H1 (cell line): ENCODE data around the gene SMS. TPM values are rescaled to one million over a fixed set of nuclear protein-coding genes. Genes with fewer than 3 reads are reported as not detected.

Source experiments
- CTCF ChIA-PET: fragments of 300-600 bp; sonication (Branson Sonifier 250); formaldehyde crosslinking; loops from one replicate; lab custom pipeline; 2021; ENCODE audit not compliant: partially characterized antibody; lab: Charles Lee
- POLR2A ChIA-PET: fragments of 300-600 bp; sonication (Branson Sonifier 250); formaldehyde crosslinking; loops from one replicate; lab custom pipeline; 2021; ENCODE audit warnings: inconsistent platforms; ENCODE audit not compliant: partially characterized antibody; lab: Charles Lee
- DNase-seq, 2 experiments: peaks; one replicate each; pipeline versions ENCODE4 v3.0.0 to v3.0.0-alpha.2; 2010 to 2022; ENCODE audit warnings: low spot score in 2 of 2, low read depth in 1 of 2, mixed read lengths in 1 of 2
- FAIRE-seq: peaks from 2 replicates; lab custom pipeline; 2011; peaks lifted over from hg19 to GRCh38; lab: Jason Lieb, UNC
- H2AFZ ChIP-seq: 2 replicates; pipeline ENCODE4 v1.8.1; 2012; ENCODE audit warnings: low read length, inconsistent platforms
- H2AK5ac ChIP-seq: 2 replicates; pipeline ENCODE4 v1.6.1; 2013; ENCODE audit warnings: low read depth, low read length
- H2BK120ac ChIP-seq: replicated peaks from 2 replicates; pipeline ENCODE3; 2013; ENCODE audit warnings: low read depth, low read length, inconsistent platforms
- H2BK12ac ChIP-seq: 2 replicates; pipeline ENCODE4 v1.6.1; 2013; ENCODE audit warnings: low read depth, low read length
- H2BK15ac ChIP-seq: 2 replicates; pipeline ENCODE4 v1.6.1; 2013; ENCODE audit warnings: low read length
- H2BK20ac ChIP-seq: 2 replicates; pipeline ENCODE4 v1.6.1; 2013; ENCODE audit warnings: low read length
- H2BK5ac ChIP-seq: 2 replicates; pipeline ENCODE4 v1.6.1; 2013; ENCODE audit warnings: low read depth, low read length
- H3K14ac ChIP-seq: 2 replicates; pipeline ENCODE4 v1.6.1; 2013; ENCODE audit warnings: inconsistent platforms; ENCODE audit not compliant: insufficient read length
- H3K18ac ChIP-seq: 2 replicates; pipeline ENCODE4 v1.6.1; 2013; ENCODE audit warnings: low read length; ENCODE audit errors: extremely low read depth
- H3K23ac ChIP-seq: 2 replicates; pipeline ENCODE4 v1.6.1; 2013; ENCODE audit warnings: inconsistent platforms; ENCODE audit not compliant: insufficient read length
- H3K23me2 ChIP-seq: 2 replicates; pipeline ENCODE4 v1.6.1; 2013; ENCODE audit warnings: low read depth, low read length
- H3K27ac ChIP-seq: 2 replicates; pipeline ENCODE4 v1.6.1; 2011; ENCODE audit warnings: low read depth, low read length, inconsistent platforms
- H3K27me3 ChIP-seq, 4 experiments: replicated peaks in 1 of 4; 1 replicate in 1 of 4; 2 replicates in 3 of 4; pipeline versions ENCODE4 v1.6.1 to v1.8.1; 2011 to 2013; ENCODE audit warnings: low read length in 3 of 4, mild to moderate bottlenecking in 3 of 4, inconsistent platforms in 2 of 4, mixed read lengths in 2 of 4, moderate library complexity in 1 of 4; ENCODE audit not compliant: control insufficient read depth in 3 of 4, insufficient read depth in 3 of 4; ENCODE audit errors: extremely low read depth in 1 of 4
- H3K36me3 ChIP-seq, 4 experiments: 2 replicates each; pipeline versions ENCODE4 v1.6.1 to v1.8.1; 2011 to 2013; ENCODE audit warnings: mild to moderate bottlenecking in 4 of 4, low read length in 3 of 4, moderate library complexity in 2 of 4, control low read depth in 1 of 4, inconsistent platforms in 1 of 4; ENCODE audit not compliant: insufficient read depth in 4 of 4, control insufficient read depth in 2 of 4
- H3K4ac ChIP-seq: replicated peaks from 2 replicates; pipeline ENCODE3; 2013; ENCODE audit warnings: low read length, low read depth, mixed read lengths, inconsistent platforms; ENCODE audit not compliant: insufficient read length
- H3K4me1 ChIP-seq, 4 experiments: replicated peaks in 1 of 4; 1 replicate in 1 of 4; 2 replicates in 3 of 4; pipeline versions ENCODE4 v1.6.1 to v1.8.1; 2011 to 2013; ENCODE audit warnings: low read length in 3 of 4, inconsistent platforms in 2 of 4, mixed read lengths in 1 of 4; ENCODE audit not compliant: insufficient read depth in 4 of 4, control insufficient read depth in 3 of 4
- H3K4me2 ChIP-seq, 2 experiments: 2 replicates each; pipeline versions ENCODE4 v1.6.1 to v1.8.1; 2011 to 2013; ENCODE audit warnings: low read depth in 2 of 2, low read length in 2 of 2, control low read depth in 1 of 2, inconsistent platforms in 1 of 2, mild to moderate bottlenecking in 1 of 2; ENCODE audit not compliant: insufficient read depth in 1 of 2
- H3K4me3 ChIP-seq, 4 experiments: fragments of 200-600, 300-600 bp in 1 of 4; sonication (generic), shearing (Covaris generic), sonication (Bioruptor Twin) in 1 of 4; 2 replicates each; pipeline versions ENCODE4 v1.5.1 to v1.8.1; 2011 to 2016; ENCODE audit warnings: low read length in 4 of 4, low read depth in 3 of 4, control low read depth in 2 of 4, inconsistent platforms in 2 of 4, mild to moderate bottlenecking in 2 of 4, mixed read lengths in 1 of 4, moderate library complexity in 1 of 4; ENCODE audit not compliant: insufficient read depth in 2 of 4; ENCODE audit errors: extremely low read depth in 1 of 4
- H3K56ac ChIP-seq: replicated peaks from 2 replicates; pipeline ENCODE3; 2013; ENCODE audit warnings: low read depth, mild to moderate bottlenecking, mixed read lengths, low read length, inconsistent platforms; ENCODE audit not compliant: insufficient read length
- H3K79me1 ChIP-seq: 2 replicates; pipeline ENCODE4 v1.6.1; 2013; ENCODE audit warnings: low read depth, low read length, control low read depth
- H3K79me2 ChIP-seq, 2 experiments: 2 replicates each; pipeline versions ENCODE4 v1.6.1 to v1.8.1; 2012 to 2013; ENCODE audit warnings: low read length in 2 of 2, mild to moderate bottlenecking in 2 of 2, inconsistent platforms in 1 of 2; ENCODE audit not compliant: insufficient read depth in 2 of 2, control insufficient read depth in 1 of 2
- H3K9ac ChIP-seq, 4 experiments: replicated peaks in 1 of 4; 1 replicate in 1 of 4; 2 replicates in 3 of 4; pipeline versions ENCODE4 v1.6.1 to v1.8.1; 2011 to 2013; ENCODE audit warnings: low read depth in 3 of 4, low read length in 3 of 4, control low read depth in 2 of 4, mild to moderate bottlenecking in 2 of 4, moderate library complexity in 2 of 4, inconsistent platforms in 1 of 4; ENCODE audit errors: extremely low read depth in 1 of 4
- H3K9me3 ChIP-seq, 2 experiments: 2 replicates each; pipeline versions ENCODE4 v1.6.1 to v1.8.1; 2012 to 2013; ENCODE audit warnings: mild to moderate bottlenecking in 2 of 2, moderate library complexity in 2 of 2, control low read depth in 1 of 2, inconsistent platforms in 1 of 2, low read depth in 1 of 2, low read length in 1 of 2, mixed read lengths in 1 of 2; ENCODE audit not compliant: insufficient read depth in 2 of 2
- H4K20me1 ChIP-seq, 2 experiments: replicated peaks in 1 of 2; 2 replicates each; pipeline versions ENCODE3 to v1.8.1; 2011 to 2013; ENCODE audit warnings: inconsistent platforms in 2 of 2, low read length in 2 of 2, mild to moderate bottlenecking in 1 of 2; ENCODE audit not compliant: insufficient read depth in 2 of 2, control insufficient read depth in 1 of 2
- H4K5ac ChIP-seq: 2 replicates; pipeline ENCODE4 v1.6.1; 2013; ENCODE audit warnings: low read length, low read depth, mixed read lengths, inconsistent platforms; ENCODE audit not compliant: insufficient read length
- H4K8ac ChIP-seq: 2 replicates; pipeline ENCODE4 v1.8.0; 2013; ENCODE audit warnings: mild to moderate bottlenecking, moderate library complexity, low read length, inconsistent platforms; ENCODE audit not compliant: insufficient read depth; ENCODE audit errors: extremely low read depth
- H4K91ac ChIP-seq: replicated peaks from 2 replicates; pipeline ENCODE3; 2013; ENCODE audit warnings: low read length, mixed read lengths, inconsistent platforms; ENCODE audit not compliant: insufficient read length
- CBX5 ChIP-seq: fragments of 300-800, 300-1000 bp; sonication (generic); IDR thresholded peaks from 2 replicates; pipeline ENCODE4 v1.7.1; 2016; ENCODE audit warnings: antibody characterized with exemption, low read length, low read depth
- HDAC2 ChIP-seq, 2 experiments: fragments of 300-600 bp in 1 of 2; sonication (generic) in 1 of 2; IDR thresholded peaks; 2 replicates each; pipeline ENCODE4 v1.6.1; 2011 to 2012; ENCODE audit warnings: low read depth in 2 of 2, low read length in 2 of 2, mild to moderate bottlenecking in 2 of 2, moderate library complexity in 2 of 2, borderline replicate concordance in 1 of 2, inconsistent platforms in 1 of 2
- HDAC6 ChIP-seq: IDR thresholded peaks from one replicate; pipeline ENCODE4 v1.7.1; 2012; ENCODE audit warnings: low read depth, mild to moderate bottlenecking, inconsistent platforms, low read length, moderate library complexity
- MAFK ChIP-seq: IDR thresholded peaks from 2 replicates; pipeline ENCODE4 v1.6.1; 2012; ENCODE audit warnings: low read depth, mild to moderate bottlenecking, improper control_type of control experiment, low read length
- SIRT6 ChIP-seq: IDR thresholded peaks from one replicate; pipeline ENCODE4 v1.7.1; 2012; ENCODE audit warnings: low read length, inconsistent platforms
- WGBS, 2 experiments: shearing (Covaris generic) in 1 of 2; methylation state at CpG; one replicate each; pipeline versions ENCODE4 v1.1.6 to v1.1.7; 2013 to 2015; ENCODE audit warnings: low lambda C conversion rate in 2 of 2, mixed read lengths in 2 of 2, inconsistent platforms in 1 of 2, low coverage in 1 of 2, missing lambda C conversion rate in 1 of 2; ENCODE audit not compliant: insufficient replicate concordance in 2 of 2, insufficient coverage in 1 of 2, insufficient read length in 1 of 2; ENCODE audit errors: extremely low coverage in 1 of 2, missing lambda C conversion rate in 1 of 2; 5-methylcytosine and 5-hydroxymethylcytosine counted together
- polyA plus RNA-seq, 7 experiments: library from polyadenylated mRNA; depleted of rRNA in 3 of 7; stranded (reverse) in 5 of 7; unstranded in 2 of 7; fragments of >200 nt in 5 of 7; fragments of 200-250 nt in 2 of 7; gene quantifications; 1 replicate in 5 of 7; 2 replicates in 1 of 7; 4 replicates in 1 of 7; pipeline versions ENCODE4 v1.2.1 to v1.2.3, GENCODE V29; 2011 to 2013; ENCODE audit warnings: missing spikeins in 2 of 7, mixed read lengths in 2 of 7
- total RNA-seq: library from RNA; stranded (reverse); fragmentation: NEBNext Ultra II Directional; extraction: Animal tissue kit (Norgen Biotek cat#: 25700); gene quantifications from 2 replicates; pipeline ENCODE4 v1.2.1, GENCODE V29; 2021

The SMS gene
- total and polyA plus RNA-seq, 2 of the 8 experiments (the other 6 are each of a cell fraction or from before 2014, with no cell fraction given): 66.3 to 256 TPM

DNA sequence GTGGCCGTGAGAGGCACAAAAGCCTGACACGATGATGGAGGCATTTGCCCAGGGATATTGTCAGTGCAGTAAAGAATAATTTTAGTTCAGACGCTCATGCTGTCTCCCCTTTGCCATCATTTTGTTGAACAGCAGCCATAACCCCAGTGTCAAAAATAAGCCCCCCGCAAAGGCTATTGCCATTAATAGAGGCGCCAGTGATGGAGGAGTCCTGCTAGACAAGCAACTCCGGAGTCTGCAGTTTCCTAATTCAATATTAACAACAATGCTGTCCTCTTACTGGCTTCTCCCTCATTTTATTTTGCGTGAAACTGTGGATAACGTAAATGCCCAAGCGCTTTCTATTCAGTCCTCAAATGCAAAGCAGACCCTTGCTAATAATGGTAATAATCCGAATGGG is 603 bp upstream of the SMS start:
- no peaks in the 10 kb centered on the region for H3K79me1 ChIP-seq
- H3K9ac ChIP-seq: peak overlapping the region in 2 of 4 experiments; percentile 29 to 55; a peak in 3 of 7 replicates
- peaks cover 5 to 36% of the 10 kb centered on the region in 2 experiments for H3K79me2 ChIP-seq
- H3K4me1 ChIP-seq: peaks cover 0 to 11% (median 8%) of the 10 kb centered on the region in 4 experiments
- H4K5ac ChIP-seq: no peak overlapping the region
- 45% methylated on average over 8 of the region's 10 CpGs; no CpG with 5 or more reads in 1 of the 2 experiments for WGBS, 2 experiments
- no peak overlapping the region for H4K91ac ChIP-seq
- no peak overlapping the region for H3K18ac ChIP-seq
- no peaks in the 10 kb centered on the region for H3K9me3 ChIP-seq
- H3K4me3 ChIP-seq: peak overlapping the region; percentile 51 to 86 (median 56); a peak in 7 of 8 replicates
- H4K20me1 ChIP-seq: peaks cover 0 to 5% of the 10 kb centered on the region in 2 experiments
- TF ChIP-seq HDAC2 (IDR thresholded peaks at IDR 0.05; ENCODE audit: borderline replicate concordance in 1 of 2, low read depth in 2 of 2, low read length in 2 of 2) (no peak), HDAC6 (no peak), MAFK (no peak), CBX5 (no peak), SIRT6 (no peak)
- ChIA-PET CTCF (no interaction called here), POLR2A (interaction anchor here (1.0 kb wide), 1 partner anchor 12 kb away, joined by 4 read pairs; no protein-coding TSS in a partner anchor)
- H3K23me2 ChIP-seq: peaks cover 4% of the 10 kb centered on the region; the same call in 1 of the 2 replicates
- no peak overlapping the region for H2BK5ac ChIP-seq
- no peak overlapping the region for H3K23ac ChIP-seq
- H3K4me2 ChIP-seq: peak overlapping the region; percentile 54 to 64
- DNase-seq (no peak), FAIRE-seq (no peak)
- no peak overlapping the region for H2BK15ac ChIP-seq
- no peak overlapping the region for H2BK120ac ChIP-seq
- H3K27ac ChIP-seq: no peak overlapping the region
- no peak overlapping the region; the same call in 1 of the 2 replicates for H4K8ac ChIP-seq
- H2AFZ ChIP-seq: peak overlapping the region; percentile 30; the same call in 1 of the 2 replicates
- no peak overlapping the region for H2AK5ac ChIP-seq
- H3K36me3 ChIP-seq: peaks cover 0 to 2% (median 0%) of the 10 kb centered on the region in 4 experiments; a peak in 1 of 8 replicates
- H3K4ac ChIP-seq: no peak overlapping the region
- H2BK20ac ChIP-seq: no peak overlapping the region
- H2BK12ac ChIP-seq: no peak overlapping the region
- H3K27me3 ChIP-seq: no peaks in the 10 kb centered on the region
- no peak overlapping the region for H3K56ac ChIP-seq
- no peak overlapping the region for H3K14ac ChIP-seq
